Stimulated activated CD8-positive, alpha-beta memory T cell treated with anti-CD3 and anti-CD28 coated beads, Interleukin-2, amount 100 ng/mL, for 1 hour (primary cell): ENCODE results near the gene NREP.

Experiments used
- DNase-seq, 2 donors: peaks; one replicate each; pipeline ENCODE4 v3.0.0-alpha.2; 2020; ENCODE audit warnings: low read depth in 2 of 2

The NREP gene

GRCh38 chr5:111756581-111757354, at the start of gene NREP:
TSS of gene NREP (minus strand) at chr5:111757194. CDS start at chr5:111755772, 1,422 bp downstream.
- DNase-seq: no peak

GRCh38 chr5:111806753-111807152, 49.8 kb upstream of the NREP start:
- no peak for DNase-seq

- DNase-seq: no peak
These were observed 49.2 kb upstream of the NREP start for GRCh38 chr5:111806156-111806555.

- no peak for DNase-seq
These were observed 48.1 kb upstream of the NREP start for GRCh38 chr5:111805071-111805470.

GRCh38 chr5:111800351-111800750, 43.4 kb upstream of the NREP start:
- DNase-seq: no peak

GRCh38 chr5:111795142-111795541, 38.1 kb upstream of the NREP start:
- no peak for DNase-seq

- no peak for DNase-seq
These were observed 35.6 kb upstream of the NREP start for GRCh38 chr5:111792471-111793058.

- no peak for DNase-seq
These were observed 33.3 kb upstream of the NREP start for GRCh38 chr5:111790295-111790694.

- no peak for DNase-seq
These were observed 30.0 kb upstream of the NREP start for GRCh38 chr5:111787006-111787405.

- no peak for DNase-seq
These were observed 27.6 kb upstream of the NREP start for GRCh38 chr5:111784491-111785181.

- no peak for DNase-seq
These were observed 26.5 kb upstream of the NREP start for GRCh38 chr5:111783537-111783936.

GRCh38 chr5:111782216-111782615, 25.2 kb upstream of the NREP start:
- DNase-seq: no peak

- no peak for DNase-seq
These were observed 24.2 kb upstream of the NREP start for GRCh38 chr5:111781200-111781599.

GRCh38 chr5:111779922-111780292, 22.9 kb upstream of the NREP start:
- DNase-seq: no peak

- DNase-seq: no peak
These were observed 22.4 kb upstream of the NREP start for GRCh38 chr5:111779260-111779921.

- DNase-seq: no peak
These were observed 20.2 kb upstream of the NREP start for GRCh38 chr5:111776913-111777781.

- DNase-seq: no peak
These were observed 18.2 kb upstream of the NREP start for GRCh38 chr5:111775224-111775623.

GRCh38 chr5:111774525-111774924, 17.5 kb upstream of the NREP start:
- DNase-seq: no peak

- DNase-seq: no peak
These were observed 15.6 kb upstream of the NREP start for GRCh38 chr5:111772456-111773122.

- DNase-seq: no peak
These were observed 12.5 kb upstream of the NREP start for GRCh38 chr5:111769541-111769940.
